H4 (cell line): ENCODE measurements around the gene KIN. TPM values are rescaled to one million over a fixed set of nuclear protein-coding genes. Genes with fewer than 3 reads are reported as not detected.
A peak's percentile ranks its signal among the peaks of the same experiment; 100 is the strongest.
"Not testable (repeated sequence)": the region's sequence is repeated elsewhere in the genome, so short reads cannot be mapped to it uniquely, and the experiment has no call there.

Experiments used
- DNase-seq: peaks from one replicate; pipeline ENCODE4 v3.0.0-alpha.2; 2015; ENCODE audit warnings: low spot score
- total RNA-seq: library from RNA; depleted of rRNA; stranded (reverse); fragments of >200 nt; shearing (Covaris generic); gene quantifications from 2 replicates; pipeline ENCODE4 v1.2.3, GENCODE V29; 2014

Gene KIN
- total RNA-seq, 1 experiment from 2014 or later, result 6.1 TPM

- no peak for DNase-seq
These were observed 6.6 kb upstream of the KIN start for GRCh38 chr10:7794251-7795026.

DNA sequence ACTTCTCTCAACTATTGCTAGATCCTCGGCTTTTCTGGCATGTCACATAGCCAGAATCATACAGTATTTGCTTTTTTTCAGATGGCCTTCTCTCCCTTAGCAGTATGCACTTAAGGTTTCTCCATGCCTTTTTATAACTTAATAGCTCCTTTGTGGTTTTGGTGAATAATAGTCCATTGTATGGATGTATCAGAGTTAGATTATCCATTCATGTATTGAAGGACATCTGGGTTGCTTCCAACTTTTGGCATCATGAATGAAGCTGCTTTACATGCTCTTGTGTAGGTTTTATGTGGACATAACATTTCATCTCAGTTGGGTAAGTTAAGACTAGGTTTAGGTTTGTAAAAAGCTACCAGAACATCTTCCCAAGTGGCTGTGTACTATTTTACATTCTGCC lies 4.7 kb upstream of the KIN start:
- DNase-seq, result no peak

DNA sequence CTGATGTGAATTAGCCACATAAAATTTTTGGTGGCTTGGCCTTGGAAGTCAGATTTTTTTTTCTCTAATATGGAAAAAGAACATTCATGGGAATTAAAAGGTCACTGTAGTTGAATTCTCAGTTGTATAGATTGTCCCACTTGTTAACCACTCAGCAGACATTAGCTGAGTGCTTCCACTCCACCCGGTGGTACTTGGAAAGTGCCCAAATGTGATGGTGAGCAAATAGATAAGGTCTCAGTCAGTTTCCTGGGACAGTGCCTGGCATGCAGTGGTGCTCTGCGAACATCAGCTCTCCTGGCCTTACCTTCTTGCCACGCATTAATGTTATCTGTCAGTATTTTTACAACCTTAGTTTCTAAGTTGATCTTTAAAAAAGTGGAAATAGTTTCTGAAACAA lies 1.6 kb upstream of the KIN start:
- DNase-seq, result no peak

DNA sequence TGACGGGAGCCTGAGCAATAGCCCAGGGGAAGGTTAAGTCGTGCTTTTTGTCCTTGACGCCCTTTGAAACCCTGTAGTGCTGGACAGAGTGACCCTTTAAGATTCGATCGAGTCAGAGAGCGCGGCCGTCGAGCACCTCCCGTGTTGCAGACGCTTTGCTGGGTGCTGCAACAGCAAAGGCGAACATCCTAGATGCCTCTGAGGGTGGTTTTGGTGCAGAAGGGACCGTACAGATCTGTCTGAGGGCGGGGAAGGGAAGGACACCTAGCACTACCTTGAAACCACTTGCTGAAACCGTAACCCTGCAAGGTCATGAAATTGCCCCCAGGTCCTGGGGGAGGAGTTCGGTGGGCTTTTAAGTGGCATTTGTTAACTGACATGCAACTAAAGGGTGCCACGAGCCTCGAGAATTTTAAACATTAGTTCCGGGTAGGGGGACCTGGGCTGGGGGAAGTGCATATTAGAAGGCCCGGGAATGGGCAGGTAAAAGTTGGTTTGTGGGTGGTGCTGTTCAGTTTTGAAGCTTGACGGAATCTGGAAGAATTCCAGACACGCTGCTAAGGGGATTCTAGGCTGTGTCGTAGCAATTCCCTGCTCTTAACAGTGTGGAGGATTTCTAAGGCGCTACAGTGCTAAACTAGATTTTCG lies 970 bp upstream of the KIN start:
- DNase-seq, result no peak

- DNase-seq, result no peak
These were observed 490 bp downstream of the KIN start for GRCh38 chr10:7787150-7787856.

DNA sequence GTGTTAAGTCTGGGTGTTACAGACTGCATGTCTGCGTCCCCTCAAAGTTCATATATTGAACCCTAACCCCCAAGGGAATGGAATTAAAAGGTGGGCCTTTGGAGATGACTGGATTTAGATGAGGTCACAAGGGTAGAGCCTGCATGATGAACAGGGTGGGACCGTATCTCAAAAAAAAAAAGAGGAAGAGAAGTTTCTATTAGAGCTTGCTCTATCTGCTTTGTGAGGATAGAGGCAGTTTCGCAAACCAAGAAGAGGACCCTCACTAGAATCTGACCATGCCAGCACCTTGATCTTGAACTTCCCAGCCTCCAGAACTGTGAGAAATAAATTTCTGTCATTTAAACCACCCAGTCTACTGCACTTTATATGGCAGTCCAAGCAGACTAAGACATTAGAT lies 1.4 kb downstream of the KIN start:
- DNase-seq, result no peak

GRCh38 chr10:7782194-7782593 lies 5.6 kb downstream of the KIN start:
- not testable (repeated sequence) for DNase-seq

GRCh38 chr10:7776777-7777176 lies 11.0 kb downstream of the KIN start:
- no peak for DNase-seq

- DNase-seq, result no peak
These were observed 13.7 kb downstream of the KIN start for GRCh38 chr10:7773845-7774801.

DNA sequence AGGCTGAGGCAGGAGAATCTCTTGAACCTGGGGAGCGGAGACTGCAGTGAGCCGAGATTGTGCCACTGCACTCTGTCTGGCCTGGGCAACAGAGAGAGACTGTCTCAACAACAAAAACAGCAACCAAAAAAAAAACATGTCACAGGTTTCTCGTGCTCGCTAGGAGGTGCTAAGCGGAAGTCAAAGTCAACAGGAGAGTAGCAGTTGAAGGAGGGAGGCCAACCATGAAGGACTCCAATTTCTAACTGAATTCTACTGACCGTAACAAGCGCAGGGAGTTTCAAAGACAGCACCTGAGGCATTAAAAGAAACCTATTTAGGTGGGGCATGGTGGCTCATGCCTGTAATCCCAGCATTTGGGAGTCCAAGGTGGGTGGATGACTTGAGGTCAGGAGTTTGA lies 19.4 kb downstream of the KIN start:
- DNase-seq, result no peak

DNA sequence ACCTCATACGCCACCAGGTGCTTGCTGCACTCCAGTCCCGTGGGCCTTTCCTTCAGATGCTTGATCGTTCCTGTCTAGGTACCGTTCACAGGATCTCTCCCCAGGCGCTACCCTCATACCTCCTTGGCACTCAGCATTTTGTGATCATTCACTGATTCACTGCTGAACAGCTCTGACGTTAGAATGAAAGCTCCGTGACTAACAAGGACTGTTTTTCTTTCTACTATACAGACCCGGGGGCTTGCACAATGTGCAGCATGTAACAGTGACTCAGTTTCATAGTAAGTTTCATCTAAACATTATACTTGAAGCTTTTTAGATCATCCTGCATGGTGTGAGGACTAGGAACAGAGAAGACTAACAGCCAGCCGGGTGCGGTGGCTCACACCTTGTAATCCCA lies 20.6 kb downstream of the KIN start:
- DNase-seq, result no peak

DNA sequence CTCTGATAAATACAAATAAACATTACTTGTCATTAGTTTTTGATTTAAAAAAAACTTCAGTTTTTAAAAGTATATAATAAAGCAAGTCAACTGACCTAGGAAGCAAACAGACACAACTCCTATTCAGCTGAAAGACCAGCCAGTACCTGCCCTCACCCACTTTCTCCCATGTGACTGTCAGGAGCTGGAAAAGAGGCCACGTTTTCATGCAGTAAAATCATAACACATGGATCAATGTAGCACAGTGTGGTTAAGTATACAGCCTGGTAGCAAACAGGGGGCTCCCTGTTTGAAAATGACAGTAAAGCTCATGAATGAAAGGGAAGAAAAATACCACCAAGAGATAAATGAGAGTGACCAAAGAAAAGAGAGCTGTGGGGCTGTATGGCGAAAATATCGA lies 21.6 kb downstream of the KIN start:
- no peak for DNase-seq

- DNase-seq, result no peak
These were observed 23.9 kb downstream of the KIN start for GRCh38 chr10:7763929-7764328.

GRCh38 chr10:7756360-7756992 lies 31.3 kb downstream of the KIN start:
- DNase-seq, result peak; percentile 7

GRCh38 chr10:7755103-7755502 lies 32.7 kb downstream of the KIN start:
- DNase-seq, result no peak

DNA sequence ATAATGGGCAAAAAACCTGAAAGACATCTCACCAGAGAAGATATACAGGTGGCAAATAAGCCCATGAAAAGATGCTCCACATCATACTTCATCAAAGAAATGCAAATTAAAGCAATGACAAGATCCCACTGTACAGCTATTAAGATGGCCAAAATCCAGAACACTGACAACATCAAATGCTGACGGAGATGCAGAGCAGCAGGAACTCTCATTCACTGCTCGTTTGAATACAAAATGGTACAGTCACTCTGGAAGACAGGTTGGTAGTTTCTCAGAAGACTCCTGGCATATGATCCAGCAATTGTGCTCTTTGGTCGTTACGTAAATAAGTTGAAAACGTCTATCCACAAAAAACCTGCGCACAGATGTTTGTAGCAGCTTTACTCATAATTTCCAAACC lies 35.5 kb downstream of the KIN start:
- no peak for DNase-seq

DNA sequence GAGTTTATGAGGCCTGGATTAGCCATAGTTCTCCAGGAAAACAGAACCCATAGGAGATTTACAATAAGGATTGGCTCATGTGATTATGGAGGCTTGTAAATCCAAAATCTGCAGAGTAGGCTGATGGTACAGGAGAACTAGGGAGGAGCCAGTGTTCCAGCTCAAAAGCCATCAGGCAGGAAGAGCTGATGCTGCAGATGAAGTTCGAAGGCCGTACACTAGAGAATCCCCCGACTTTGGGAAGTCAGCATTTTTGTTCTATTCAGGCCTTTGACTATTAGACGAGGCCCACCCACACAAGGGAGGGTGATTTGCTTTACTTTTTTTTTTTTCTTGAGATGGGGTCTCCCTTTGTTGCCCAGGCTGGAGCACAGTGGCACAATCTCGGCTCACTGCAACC lies 37.6 kb downstream of the KIN start:
- DNase-seq, result no peak

GRCh38 chr10:7748637-7749036 lies 39.2 kb downstream of the KIN start:
- not testable (repeated sequence) for DNase-seq

DNA sequence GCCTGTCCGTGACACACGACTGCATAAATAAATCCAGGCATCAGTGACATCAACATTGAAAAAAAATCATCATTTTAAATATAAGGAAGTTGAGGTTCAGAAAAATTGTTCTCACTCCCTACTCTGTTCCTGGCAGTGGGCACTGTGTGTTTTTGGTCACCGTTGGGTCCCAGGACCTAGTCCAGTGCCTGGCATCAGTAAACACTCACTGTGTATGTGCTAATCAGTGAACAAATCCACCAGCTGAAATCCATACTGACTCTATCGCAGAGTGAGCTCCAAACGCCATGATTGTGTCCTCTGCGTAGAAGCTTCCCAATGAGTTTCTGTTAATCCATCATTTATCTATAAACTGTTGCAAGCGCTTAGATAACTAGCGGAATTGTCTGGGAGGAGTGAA lies 43.5 kb downstream of the KIN start:
- no peak for DNase-seq

DNA sequence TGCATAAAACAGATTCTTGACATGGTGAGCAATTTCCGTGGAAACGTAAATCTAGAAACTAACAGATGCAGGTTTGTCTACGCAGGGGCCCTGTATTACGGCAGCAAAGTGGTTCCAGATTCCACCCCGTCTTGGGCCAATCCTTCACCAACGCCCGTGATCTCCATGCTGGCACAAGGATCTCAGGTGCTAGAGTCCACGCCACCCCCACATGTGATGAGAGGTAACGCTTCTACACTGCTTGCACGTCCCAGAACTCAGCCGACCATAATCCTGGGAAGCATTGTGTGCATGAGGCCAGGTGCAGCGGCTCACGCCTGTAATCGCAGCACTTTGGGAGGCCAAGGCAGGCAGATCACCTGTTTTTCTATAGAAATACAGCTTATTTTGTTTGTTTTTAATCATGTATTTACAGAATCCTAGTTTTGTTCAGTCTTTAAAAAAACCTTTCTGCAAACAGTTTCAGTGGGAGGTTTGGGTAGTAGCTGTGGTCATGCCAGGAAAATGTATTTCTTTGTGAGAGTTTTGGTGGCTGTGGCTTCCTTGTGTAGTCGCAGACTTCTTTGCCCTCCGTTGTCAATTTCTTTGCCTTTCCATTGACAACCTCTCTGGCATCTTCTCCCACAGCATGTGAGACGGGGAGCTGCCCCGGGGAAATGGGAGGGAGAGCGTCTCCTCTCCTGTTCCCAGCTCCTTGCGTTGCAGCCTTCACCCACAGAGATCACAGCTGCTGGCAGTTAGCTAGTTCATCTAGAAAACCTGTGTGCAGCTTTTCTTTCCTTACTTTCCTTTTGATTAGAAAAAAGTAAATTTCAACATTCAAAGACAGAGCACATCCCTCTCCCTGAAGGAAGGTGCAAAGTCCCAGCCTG lies 49.0 kb downstream of the KIN start:
- DNase-seq, result no peak
